ENCODE results near the gene PIK3R3. TPM values are rescaled to one million over a fixed set of nuclear protein-coding genes. Genes with fewer than 3 reads are reported as not detected.

PIK3R3 gene
- total and polyA plus RNA-seq, 9 of the 15 experiments (the other 6 are each of a cell fraction or from before 2014, with no cell fraction given) = 1.4 to 7.7 (median 4.6) TPM

- TF ChIP-seq AFF4 (CRISPR knock-in tag; IDR thresholded peaks at IDR 0.05) (no peak), PKNOX1 (IDR thresholded peaks at IDR 0.05) (peak; percentile 59), MYNN (IDR thresholded peaks at IDR 0.05) (no peak), MYNN (CRISPR knock-in tag; IDR thresholded peaks at IDR 0.05) (no peak), L3MBTL2 (IDR thresholded peaks at IDR 0.05) (0 out of 2 replicates have a peak, but pooled peaks have one; percentile 11), POLR3G (IDR thresholded peaks at IDR 0.05; ENCODE audit: extremely low read depth, insufficient read length, insufficient replicate concordance) (no peak), CBX3 (IDR thresholded peaks at IDR 0.05; ENCODE audit: borderline replicate concordance in 1 of 2, low read length in 2 of 2) (no peak), HNRNPUL1 (IDR thresholded peaks at IDR 0.05; ENCODE audit: low read length) (no peak)
- TF ChIP-seq, protein P1, sequence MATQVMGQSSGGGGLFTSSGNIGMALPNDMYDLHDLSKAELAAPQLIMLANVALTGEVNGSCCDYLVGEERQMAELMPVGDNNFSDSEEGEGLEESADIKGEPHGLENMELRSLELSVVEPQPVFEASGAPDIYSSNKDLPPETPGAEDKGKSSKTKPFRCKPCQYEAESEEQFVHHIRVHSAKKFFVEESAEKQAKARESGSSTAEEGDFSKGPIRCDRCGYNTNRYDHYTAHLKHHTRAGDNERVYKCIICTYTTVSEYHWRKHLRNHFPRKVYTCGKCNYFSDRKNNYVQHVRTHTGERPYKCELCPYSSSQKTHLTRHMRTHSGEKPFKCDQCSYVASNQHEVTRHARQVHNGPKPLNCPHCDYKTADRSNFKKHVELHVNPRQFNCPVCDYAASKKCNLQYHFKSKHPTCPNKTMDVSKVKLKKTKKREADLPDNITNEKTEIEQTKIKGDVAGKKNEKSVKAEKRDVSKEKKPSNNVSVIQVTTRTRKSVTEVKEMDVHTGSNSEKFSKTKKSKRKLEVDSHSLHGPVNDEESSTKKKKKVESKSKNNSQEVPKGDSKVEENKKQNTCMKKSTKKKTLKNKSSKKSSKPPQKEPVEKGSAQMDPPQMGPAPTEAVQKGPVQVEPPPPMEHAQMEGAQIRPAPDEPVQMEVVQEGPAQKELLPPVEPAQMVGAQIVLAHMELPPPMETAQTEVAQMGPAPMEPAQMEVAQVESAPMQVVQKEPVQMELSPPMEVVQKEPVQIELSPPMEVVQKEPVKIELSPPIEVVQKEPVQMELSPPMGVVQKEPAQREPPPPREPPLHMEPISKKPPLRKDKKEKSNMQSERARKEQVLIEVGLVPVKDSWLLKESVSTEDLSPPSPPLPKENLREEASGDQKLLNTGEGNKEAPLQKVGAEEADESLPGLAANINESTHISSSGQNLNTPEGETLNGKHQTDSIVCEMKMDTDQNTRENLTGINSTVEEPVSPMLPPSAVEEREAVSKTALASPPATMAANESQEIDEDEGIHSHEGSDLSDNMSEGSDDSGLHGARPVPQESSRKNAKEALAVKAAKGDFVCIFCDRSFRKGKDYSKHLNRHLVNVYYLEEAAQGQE (IDR thresholded peaks at IDR 0.05; ENCODE audit: borderline replicate concordance) = peak; percentile 77; the same call in 1 of the 2 replicates
- TF ChIP-seq, protein P1 (CRISPR knock-in tag; IDR thresholded peaks at IDR 0.05; ENCODE audit: low read depth) = no peak
- TF ChIP-seq, protein P2, sequence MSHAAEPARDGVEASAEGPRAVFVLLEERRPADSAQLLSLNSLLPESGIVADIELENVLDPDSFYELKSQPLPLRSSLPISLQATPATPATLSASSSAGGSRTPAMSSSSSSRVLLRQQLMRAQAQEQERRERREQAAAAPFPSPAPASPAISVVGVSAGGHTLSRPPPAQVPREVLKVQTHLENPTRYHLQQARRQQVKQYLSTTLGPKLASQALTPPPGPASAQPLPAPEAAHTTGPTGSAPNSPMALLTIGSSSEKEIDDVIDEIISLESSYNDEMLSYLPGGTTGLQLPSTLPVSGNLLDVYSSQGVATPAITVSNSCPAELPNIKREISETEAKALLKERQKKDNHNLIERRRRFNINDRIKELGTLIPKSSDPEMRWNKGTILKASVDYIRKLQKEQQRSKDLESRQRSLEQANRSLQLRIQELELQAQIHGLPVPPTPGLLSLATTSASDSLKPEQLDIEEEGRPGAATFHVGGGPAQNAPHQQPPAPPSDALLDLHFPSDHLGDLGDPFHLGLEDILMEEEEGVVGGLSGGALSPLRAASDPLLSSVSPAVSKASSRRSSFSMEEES (CRISPR knock-in tag; IDR thresholded peaks at IDR 0.05) = no peak
- TF ChIP-seq, protein P3, sequence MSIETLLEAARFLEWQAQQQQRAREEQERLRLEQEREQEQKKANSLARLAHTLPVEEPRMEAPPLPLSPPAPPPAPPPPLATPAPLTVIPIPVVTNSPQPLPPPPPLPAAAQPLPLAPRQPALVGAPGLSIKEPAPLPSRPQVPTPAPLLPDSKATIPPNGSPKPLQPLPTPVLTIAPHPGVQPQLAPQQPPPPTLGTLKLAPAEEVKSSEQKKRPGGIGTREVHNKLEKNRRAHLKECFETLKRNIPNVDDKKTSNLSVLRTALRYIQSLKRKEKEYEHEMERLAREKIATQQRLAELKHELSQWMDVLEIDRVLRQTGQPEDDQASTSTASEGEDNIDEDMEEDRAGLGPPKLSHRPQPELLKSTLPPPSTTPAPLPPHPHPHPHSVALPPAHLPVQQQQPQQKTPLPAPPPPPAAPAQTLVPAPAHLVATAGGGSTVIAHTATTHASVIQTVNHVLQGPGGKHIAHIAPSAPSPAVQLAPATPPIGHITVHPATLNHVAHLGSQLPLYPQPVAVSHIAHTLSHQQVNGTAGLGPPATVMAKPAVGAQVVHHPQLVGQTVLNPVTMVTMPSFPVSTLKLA (conservative IDR thresholded peaks at IDR 0.05) = no peak
Measured at GRCh38 chr1:46173361-46173856, 41.0 kb upstream of the PIK3R3 start (continued).

Data from K562 (cell line).